Spleen (tissue), 11 donors: ENCODE data around the gene FMC1. TPM values are rescaled to one million over a fixed set of nuclear protein-coding genes. Genes with fewer than 3 reads are reported as not detected.

Experiments used
- DNase-seq: peaks from one replicate; pipeline ENCODE4 v3.0.0-alpha.2; 2020
- H3K27ac ChIP-seq, 8 donors: fragments of 200-600 bp; sonication (generic) in 7 of 8; 1 replicate in 4 of 8; 2 replicates in 4 of 8; pipeline versions ENCODE4 v1.5.0 to v1.8.0; 2016 to 2021; ENCODE audit warnings: inconsistent platforms in 4 of 8, mild to moderate bottlenecking in 4 of 8, moderate library complexity in 1 of 8
- H3K27me3 ChIP-seq, 7 donors: fragments of 200-600 bp; sonication (generic) in 6 of 7; replicated peaks in 1 of 7; 1 replicate in 4 of 7; 2 replicates in 3 of 7; pipeline versions ENCODE4 v1.5.0 to v1.8.0; 2016 to 2021; ENCODE audit warnings: inconsistent platforms in 3 of 7, mild to moderate bottlenecking in 1 of 7
- H3K36me3 ChIP-seq, 6 donors: fragments of 200-600 bp; sonication (generic) in 5 of 6; 1 replicate in 4 of 6; 2 replicates in 2 of 6; pipeline versions ENCODE4 v1.5.0 to v1.8.0; 2016 to 2021; ENCODE audit warnings: inconsistent platforms in 2 of 6
- H3K4me1 ChIP-seq, 6 donors: fragments of 200-600 bp; sonication (generic) in 5 of 6; 1 replicate in 3 of 6; 2 replicates in 3 of 6; pipeline versions ENCODE4 v1.5.0 to v1.8.0; 2016 to 2021; ENCODE audit warnings: inconsistent platforms in 3 of 6
- H3K4me3 ChIP-seq, 8 donors: fragments of 200-600 bp; sonication (generic) in 7 of 8; 1 replicate in 4 of 8; 2 replicates in 4 of 8; pipeline versions ENCODE4 v1.5.0 to v1.8.0; 2016 to 2021; ENCODE audit warnings: inconsistent platforms in 4 of 8, mild to moderate bottlenecking in 4 of 8, moderate library complexity in 2 of 8
- H3K9me3 ChIP-seq, 8 donors: fragments of 200-600 bp; sonication (generic) in 7 of 8; 1 replicate in 4 of 8; 2 replicates in 4 of 8; pipeline versions ENCODE4 v1.5.0 to v1.8.0; 2016 to 2021; ENCODE audit warnings: inconsistent platforms in 4 of 8
- CTCF ChIP-seq, 11 experiments: fragments of 200-600 bp in 7 of 11; fragments of 450-650 bp in 4 of 11; sonication (generic) in 4 of 11; IDR thresholded peaks in 8 of 11; conservative IDR thresholded peaks in 3 of 11; 1 replicate in 7 of 11; 2 replicates in 4 of 11; pipeline versions ENCODE4 v1.4.0 to v1.8.0; 2016 to 2021; ENCODE audit warnings: antibody characterized with exemption in 11 of 11, inconsistent platforms in 4 of 11, mild to moderate bottlenecking in 1 of 11
- POLR2A ChIP-seq, 3 donors: fragments of 450-650 bp; IDR thresholded peaks; one replicate each; pipeline ENCODE4 v1.5.1; 2017; ENCODE audit warnings: antibody characterized with exemption in 3 of 3, mild to moderate bottlenecking in 1 of 3
- POLR2AphosphoS5 ChIP-seq, 3 donors: sonication (generic); formaldehyde crosslinking; IDR thresholded peaks; one replicate each; pipeline ENCODE4 v1.5.1; 2017; ENCODE audit warnings: antibody characterized with exemption in 3 of 3
- WGBS, 5 donors: extraction: QIAGEN DNeasy Blood & Tissue Kit in 3 of 5; methylation state at CpG; one replicate each; pipeline versions ENCODE4 v1.1.5 to v1.1.7; 2013 to 2018; 5-methylcytosine and 5-hydroxymethylcytosine counted together
- intact Hi-C: fragments of 100-400 bp; cut with DNase I; formaldehyde crosslinking; loops from one replicate; pipeline ENCODE4 v1.15.0; 2023; ENCODE audit warnings: low total_unique reads
- polyA plus RNA-seq, 3 donors: library from polyadenylated mRNA; stranded (reverse); fragments of 200-250 nt; gene quantifications; one replicate each; pipeline ENCODE4 v1.2.1, GENCODE V29; 2013
- total RNA-seq, 7 donors: library from RNA; depleted of rRNA in 3 of 7; stranded (reverse); fragments of >200 nt in 3 of 7; fragmentation: NEBNext Ultra II Directional in 4 of 7; extraction: Animal tissue kit (Norgen Biotek cat#: 25700) in 4 of 7; gene quantifications; one replicate each; pipeline versions ENCODE4 v1.1.0 to v1.2.1, GENCODE V29; 2016 to 2021
- donor health status: healthy with polysubstance abuse.
- donor health status: DM: no; HTN: no; CAD: no; lungs with moderate emphysema.
- donor health status: DM: no; HTN: no; CAD: no.
- donor health status: Bipolar disorder and iron deficiency.
- donor health status: healthy.
- donor health status: DM: no; HTN: no; CAD: no.
- donor health status: DM: yes; HTN: yes; CAD: no.

Gene FMC1
- total and polyA plus RNA-seq, 10 donors, result 4.3 to 26.2 (median 11.8) TPM

- Histone ChIP-seq H3K4me1 (no peaks in the 10 kb centered on the region), H3K36me3 (peaks cover 0 to 75% (median 17%) of the 10 kb centered on the region in 6 donors), H3K27ac (no peak overlapping the region), H3K4me3 (no peak overlapping the region), H3K27me3 (no peaks in the 10 kb centered on the region), H3K9me3 (no peaks in the 10 kb centered on the region)
- TF ChIP-seq CTCF (IDR thresholded peaks at IDR 0.05 in 8 of 11, conservative IDR thresholded peaks at IDR 0.05 in 3 of 11), result no peak
- no peak for TF ChIP-seq POLR2AphosphoS5 (IDR thresholded peaks at IDR 0.05)
- TF ChIP-seq POLR2A (IDR thresholded peaks at IDR 0.05), result no peak
- DNase-seq, result no peak
- intact Hi-C loops, result no loop called here
- 89 to 98% (median 94%) methylated on average over 6 of the region's 6 CpGs for WGBS, 5 donors
These were observed 46.1 kb upstream of the FMC1 start for GRCh38 chr7:139294951-139295575.

- peaks cover 0 to 92% (median 20%) of the 10 kb centered on the region in 6 donors for H3K36me3 ChIP-seq
- H3K9me3 ChIP-seq, result no peaks in the 10 kb centered on the region
- DNase-seq, result no peak
- no peak overlapping the region for H3K27ac ChIP-seq
- no peak overlapping the region for H3K4me3 ChIP-seq
- H3K4me1 ChIP-seq, result no peaks in the 10 kb centered on the region
- TF ChIP-seq CTCF (IDR thresholded peaks at IDR 0.05 in 8 of 11, conservative IDR thresholded peaks at IDR 0.05 in 3 of 11) (no peak), POLR2AphosphoS5 (IDR thresholded peaks at IDR 0.05) (no peak), POLR2A (IDR thresholded peaks at IDR 0.05) (no peak)
- H3K27me3 ChIP-seq, result no peaks in the 10 kb centered on the region
- intact Hi-C loops, result no loop called here
- 71 to 80% (median 77%) methylated on average over 6 of the region's 6 CpGs for WGBS, 5 donors
These were observed 43.3 kb upstream of the FMC1 start for GRCh38 chr7:139297795-139298194.

DNA sequence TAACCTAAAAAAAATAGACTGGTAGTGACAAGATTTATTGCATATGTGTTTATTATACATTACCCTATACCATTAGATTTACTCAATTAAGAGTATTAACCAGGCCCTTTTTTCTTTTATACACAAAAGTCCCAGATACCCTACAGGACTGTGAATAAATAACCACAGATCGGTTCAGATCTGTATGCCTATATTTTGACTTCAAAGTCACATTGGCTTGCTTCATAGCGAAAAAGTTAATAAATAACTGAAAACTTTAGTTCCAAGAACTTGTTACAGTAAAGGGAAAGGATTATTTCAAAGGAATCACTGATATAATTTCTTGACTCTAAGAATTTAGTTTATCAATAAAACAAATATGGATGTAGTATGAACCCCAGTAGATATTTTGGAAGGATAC lies 41.8 kb upstream of the FMC1 start:
- Histone ChIP-seq H3K4me3 (no peak overlapping the region), H3K9me3 (no peaks in the 10 kb centered on the region), H3K27ac (no peak overlapping the region), H3K4me1 (no peaks in the 10 kb centered on the region), H3K36me3 (peaks cover 0 to 86% (median 20%) of the 10 kb centered on the region in 6 donors), H3K27me3 (no peaks in the 10 kb centered on the region)
- TF ChIP-seq POLR2AphosphoS5 (IDR thresholded peaks at IDR 0.05) (no peak), CTCF (IDR thresholded peaks at IDR 0.05 in 8 of 11, conservative IDR thresholded peaks at IDR 0.05 in 3 of 11) (no peak), POLR2A (IDR thresholded peaks at IDR 0.05) (no peak)
- 96 to 99% (median 97%) methylated on average over 2 of the region's 2 CpGs for WGBS, 5 donors
- no peak for DNase-seq
- intact Hi-C loops, result no loop called here

- TF ChIP-seq CTCF (IDR thresholded peaks at IDR 0.05 in 8 of 11, conservative IDR thresholded peaks at IDR 0.05 in 3 of 11) (no peak), POLR2A (IDR thresholded peaks at IDR 0.05) (no peak), POLR2AphosphoS5 (IDR thresholded peaks at IDR 0.05) (no peak)
- Histone ChIP-seq H3K27me3 (no peaks in the 10 kb centered on the region), H3K36me3 (peaks cover 0 to 76% (median 15%) of the 10 kb centered on the region in 6 donors), H3K4me1 (no peaks in the 10 kb centered on the region), H3K27ac (no peak overlapping the region), H3K4me3 (no peak overlapping the region), H3K9me3 (no peaks in the 10 kb centered on the region)
- intact Hi-C loops, result no loop called here
- 89 to 96% (median 95%) methylated on average over 2 of the region's 2 CpGs for WGBS, 5 donors
- DNase-seq, result no peak
These were observed 40.7 kb upstream of the FMC1 start for GRCh38 chr7:139300390-139300789.
